ENCODE measurements around the gene MIDN. TPM values are rescaled to one million over a fixed set of nuclear protein-coding genes. Genes with fewer than 3 reads are reported as not detected.
A peak's percentile ranks its signal among the peaks of the same experiment; 100 is the strongest.

MIDN gene
- total and polyA plus RNA-seq, 4 experiments from 2014 or later: 0.75 to 34.0 (median 18.2) TPM

DNA sequence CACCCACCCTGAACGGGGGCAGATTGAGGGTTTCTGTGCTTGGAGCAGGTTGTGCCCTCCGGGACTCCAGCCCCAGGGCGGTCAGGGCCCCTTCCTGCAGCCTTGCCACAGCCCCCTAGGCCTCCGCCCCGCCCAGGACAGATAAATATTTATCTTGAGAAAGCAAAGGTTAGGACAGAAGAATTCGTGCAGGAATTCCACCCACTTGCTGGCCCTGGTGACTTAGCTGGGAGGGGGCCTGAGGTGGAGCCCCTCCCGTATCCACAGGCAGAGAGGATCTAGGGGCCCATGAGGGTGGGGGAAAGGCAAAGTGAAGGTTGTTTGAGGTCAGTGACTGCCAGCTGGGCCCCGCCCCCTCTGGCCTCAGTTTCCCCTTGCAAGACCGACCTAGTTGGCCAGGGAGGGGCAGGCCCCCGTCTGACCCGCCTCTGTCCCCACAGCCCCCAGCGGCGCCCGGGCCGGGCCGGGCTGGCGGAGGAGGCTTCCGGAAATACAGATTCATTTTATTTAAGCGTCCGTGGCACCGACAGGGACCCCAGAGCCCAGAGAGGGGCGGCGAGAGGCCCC is 5.2 kb downstream of the MIDN start:
- H3K9me3 ChIP-seq (ENCODE audit: control insufficient read depth in 1 of 2, low read length in 2 of 2): no peaks in the 10 kb centered on the region
- Mint-ChIP-seq H3K27ac (peak overlapping the region; percentile 66 to 98 (median 79)), H3K9me3 (peaks cover 0 to 11% (median 0%) of the 10 kb centered on the region in 8 donors), H3K27me3 (no peaks in the 10 kb centered on the region), H3K4me1 (peaks cover 11 to 45% (median 26%) of the 10 kb centered on the region in 4 donors), H3K36me3 (peaks cover 23 to 34% of the 10 kb centered on the region in 2 donors), H3K4me3 (peak overlapping the region; percentile 46 to 82 (median 60))
- POLR2A ChIA-PET (ENCODE audit: partially characterized antibody): interaction anchor here (0.6 to 10.8 kb wide), 16 partner anchors 8 to 344 kb away, joined by 3 to 397 read pairs (median 6); partner anchors contain the start of genes ARHGAP45, ATP5F1D, CIRBP and CNN2
- CTCF ChIA-PET (ENCODE audit: partially characterized antibody): interaction anchor here (1.0 to 1.9 kb wide), 6 partner anchors 8 to 15 kb away, joined by 3 to 10 read pairs (median 8); partner anchors contain the start of gene CIRBP
- H3K4me3 ChIP-seq (ENCODE audit: low read length in 2 of 2): peak overlapping the region in 1 of 2 donors; percentile 66
- H3K4me1 ChIP-seq (ENCODE audit: insufficient read depth, low read length): peaks cover 52% of the 10 kb centered on the region
- no peaks in the 10 kb centered on the region for H3K27me3 ChIP-seq (ENCODE audit: insufficient read depth, low read length)
- H3K27ac ChIP-seq (ENCODE audit: low read depth, low read length): peak overlapping the region; percentile 86
- intact Hi-C loops (cut with micrococcal nuclease): loop anchor here (5.0 kb wide), 1 partner anchor 154 kb away; the partner anchor contains the start of gene DAZAP1
- no peak for DNase-seq
- H3K36me3 ChIP-seq (ENCODE audit: insufficient read depth, low read length): peaks cover 29% of the 10 kb centered on the region

DNA sequence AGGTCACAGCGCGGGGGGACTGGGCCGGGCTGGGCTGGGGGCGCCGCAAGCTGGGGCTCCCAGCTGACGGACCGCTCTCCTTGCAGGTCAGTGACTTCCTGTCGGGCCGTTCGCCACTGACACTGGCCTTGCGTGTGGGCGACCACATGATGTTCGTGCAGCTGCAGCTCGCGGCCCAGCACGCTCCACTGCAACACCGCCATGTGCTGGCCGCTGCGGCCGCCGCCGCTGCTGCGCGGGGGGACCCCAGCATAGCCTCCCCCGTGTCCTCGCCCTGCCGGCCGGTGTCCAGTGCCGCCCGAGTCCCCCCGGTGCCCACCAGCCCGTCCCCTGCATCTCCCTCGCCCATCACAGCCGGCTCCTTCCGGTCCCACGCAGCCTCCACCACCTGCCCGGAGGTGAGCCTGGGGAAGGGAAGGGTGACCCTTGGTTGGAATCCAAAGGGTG is 5.7 kb downstream of the MIDN start:
- ChIA-PET CTCF (ENCODE audit: partially characterized antibody) (interaction anchor here (1.6 to 3.2 kb wide), 4 partner anchors 10 to 12 kb away, joined by 7 to 11 read pairs (median 9); no protein-coding TSS in a partner anchor), POLR2A (ENCODE audit: partially characterized antibody) (interaction anchor here (1.5 to 10.8 kb wide), 6 partner anchors 8 to 228 kb away, joined by 5 to 397 read pairs (median 18); partner anchors contain the start of genes ARHGAP45, CIRBP and CNN2)
- DNase-seq: no peak
- Mint-ChIP-seq H3K36me3 (peaks cover 23 to 38% of the 10 kb centered on the region in 2 donors), H3K9me3 (peaks cover 0 to 11% (median 0%) of the 10 kb centered on the region in 8 donors), H3K27ac (peak overlapping the region in 3 of 7 donors; percentile 59 to 80 (median 75)), H3K27me3 (no peaks in the 10 kb centered on the region), H3K4me3 (peak overlapping the region in 3 of 8 donors; percentile 31 to 61 (median 51)), H3K4me1 (peaks cover 16 to 50% (median 30%) of the 10 kb centered on the region in 4 donors)
- no peak overlapping the region for H3K4me3 ChIP-seq (ENCODE audit: low read length in 2 of 2)
- intact Hi-C loops (cut with micrococcal nuclease): loop anchor here (5.0 kb wide), 1 partner anchor 153 kb away; the partner anchor contains the start of gene DAZAP1
- H3K4me1 ChIP-seq (ENCODE audit: insufficient read depth, low read length): peaks cover 57% of the 10 kb centered on the region
- H3K36me3 ChIP-seq (ENCODE audit: insufficient read depth, low read length): peaks cover 29% of the 10 kb centered on the region
- no peaks in the 10 kb centered on the region for H3K27me3 ChIP-seq (ENCODE audit: insufficient read depth, low read length)
- H3K9me3 ChIP-seq (ENCODE audit: control insufficient read depth in 1 of 2, low read length in 2 of 2): no peaks in the 10 kb centered on the region
- peak overlapping the region; percentile 86 for H3K27ac ChIP-seq (ENCODE audit: low read depth, low read length)

DNA sequence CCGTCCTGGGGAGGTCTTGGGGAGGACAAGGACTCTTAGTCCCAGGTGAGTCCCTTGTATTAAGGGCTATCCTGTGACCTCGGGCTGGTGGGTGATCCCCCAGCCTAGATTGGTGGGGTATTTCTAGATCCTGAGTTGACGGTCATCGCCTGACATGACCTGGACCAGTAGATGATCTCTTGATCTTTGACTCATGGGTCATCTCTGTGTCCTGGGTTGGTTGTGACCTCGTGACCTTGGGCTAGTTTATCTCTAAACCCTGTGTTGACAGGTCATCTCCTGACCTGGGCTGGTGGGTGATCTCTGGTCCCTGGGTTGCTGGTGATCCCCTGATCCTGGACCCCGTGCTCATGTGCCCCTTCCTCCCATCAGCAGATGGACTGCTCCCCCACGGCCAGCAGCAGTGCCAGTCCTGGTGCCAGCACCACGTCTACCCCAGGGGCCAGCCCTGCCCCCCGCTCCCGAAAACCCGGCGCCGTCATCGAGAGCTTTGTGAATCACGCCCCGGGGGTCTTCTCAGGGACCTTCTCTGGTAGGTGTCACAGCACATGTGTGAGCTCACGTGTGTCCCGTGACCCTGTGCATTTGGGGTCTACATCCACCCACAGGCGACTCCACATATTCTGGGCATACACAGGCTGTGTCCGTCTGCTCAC is 6.3 kb downstream of the MIDN start:
- no peak for DNase-seq
- H3K27ac Mint-ChIP-seq: peak overlapping the region; percentile 13 to 80 (median 52)
- peaks cover 0 to 10% (median 0%) of the 10 kb centered on the region in 8 donors for H3K9me3 Mint-ChIP-seq
- H3K4me3 Mint-ChIP-seq: peak overlapping the region; percentile 21 to 67 (median 40)
- Histone ChIP-seq H3K4me1 (ENCODE audit: insufficient read depth, low read length) (peaks cover 62% of the 10 kb centered on the region), H3K4me3 (ENCODE audit: low read length in 2 of 2) (no peak overlapping the region), H3K27me3 (ENCODE audit: insufficient read depth, low read length) (no peaks in the 10 kb centered on the region), H3K27ac (ENCODE audit: low read depth, low read length) (peak overlapping the region; percentile 3), H3K36me3 (ENCODE audit: insufficient read depth, low read length) (peaks cover 29% of the 10 kb centered on the region), H3K9me3 (ENCODE audit: control insufficient read depth in 1 of 2, low read length in 2 of 2) (no peaks in the 10 kb centered on the region)
- intact Hi-C loops (cut with micrococcal nuclease): loop anchor here (5.0 kb wide), 1 partner anchor 153 kb away; the partner anchor contains the start of gene DAZAP1
- CTCF ChIA-PET (ENCODE audit: partially characterized antibody): interaction anchor here (1.9 to 3.2 kb wide), 2 partner anchors 10 to 12 kb away, joined by 7 to 11 read pairs; no protein-coding TSS in a partner anchor
- POLR2A ChIA-PET (ENCODE audit: partially characterized antibody): interaction anchor here (0.8 to 10.8 kb wide), 4 partner anchors 12 to 159 kb away, joined by 3 to 397 read pairs (median 22); partner anchors contain the start of genes CIRBP, FAM174C and POLR2E
- peaks cover 22 to 39% of the 10 kb centered on the region in 2 donors for H3K36me3 Mint-ChIP-seq
- H3K4me1 Mint-ChIP-seq: peaks cover 18 to 56% (median 34%) of the 10 kb centered on the region in 4 donors
- no peaks in the 10 kb centered on the region for H3K27me3 Mint-ChIP-seq

DNA sequence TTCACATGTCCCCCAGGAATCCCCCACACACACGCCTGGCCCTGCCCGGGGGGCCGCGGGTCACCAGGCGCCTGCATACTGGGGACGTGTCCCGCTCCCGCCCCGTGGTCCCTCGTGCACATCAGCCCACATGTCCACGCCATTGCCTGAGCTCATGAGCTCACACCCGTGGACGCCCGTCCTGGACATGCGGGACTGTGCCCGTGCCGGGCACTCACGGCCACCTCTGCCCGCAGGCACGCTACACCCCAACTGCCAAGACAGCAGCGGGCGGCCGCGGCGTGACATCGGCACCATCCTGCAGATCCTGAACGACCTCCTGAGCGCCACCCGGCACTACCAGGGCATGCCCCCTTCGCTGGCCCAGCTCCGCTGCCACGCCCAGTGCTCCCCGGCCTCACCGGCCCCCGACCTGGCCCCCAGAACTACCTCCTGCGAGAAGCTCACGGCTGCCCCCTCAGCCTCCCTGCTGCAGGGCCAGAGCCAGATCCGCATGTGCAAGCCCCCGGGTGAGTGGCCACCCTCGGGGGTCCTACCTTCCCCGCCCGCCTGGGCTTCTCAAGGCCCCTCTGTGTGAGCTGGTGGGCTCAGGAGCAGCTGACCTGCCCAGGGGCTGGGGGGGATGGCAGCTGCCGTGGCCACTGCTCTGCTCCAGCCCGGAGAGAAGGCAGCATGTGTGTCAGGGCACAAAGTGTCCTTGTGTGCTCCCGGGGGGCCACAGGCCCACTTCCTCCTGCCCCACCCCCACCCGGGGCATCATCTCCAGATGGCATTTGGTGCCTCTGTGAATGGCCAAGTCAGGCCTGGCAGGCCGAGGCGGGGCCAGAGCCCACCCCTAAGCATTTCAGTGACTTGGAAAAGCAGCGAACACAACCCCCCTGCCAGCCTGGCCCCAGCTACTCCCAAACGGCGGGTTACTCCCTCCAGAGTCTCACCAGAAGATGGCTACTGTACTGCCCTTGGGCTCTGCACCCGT is 7.1 kb downstream of the MIDN start:
- no peaks in the 10 kb centered on the region for H3K27me3 Mint-ChIP-seq
- ChIA-PET CTCF (ENCODE audit: partially characterized antibody) (interaction anchor here (1.9 to 3.2 kb wide), 3 partner anchors 11 kb away, joined by 7 to 11 read pairs (median 8); no protein-coding TSS in a partner anchor), POLR2A (ENCODE audit: partially characterized antibody) (interaction anchor here (0.8 to 10.8 kb wide), 5 partner anchors 11 to 160 kb away, joined by 3 to 397 read pairs (median 5); partner anchors contain the start of genes CIRBP, FAM174C and POLR2E)
- peak overlapping the region in 5 of 7 donors; percentile 15 to 80 (median 52) for H3K27ac Mint-ChIP-seq
- H3K36me3 Mint-ChIP-seq: peaks cover 19 to 42% of the 10 kb centered on the region in 2 donors
- H3K4me3 Mint-ChIP-seq: peak overlapping the region in 2 of 8 donors; percentile 44 to 61
- H3K36me3 ChIP-seq (ENCODE audit: insufficient read depth, low read length): peaks cover 29% of the 10 kb centered on the region
- peaks cover 70% of the 10 kb centered on the region for H3K4me1 ChIP-seq (ENCODE audit: insufficient read depth, low read length)
- H3K27ac ChIP-seq (ENCODE audit: low read depth, low read length): peak overlapping the region; percentile 3
- no peak overlapping the region for H3K4me3 ChIP-seq (ENCODE audit: low read length in 2 of 2)
- H3K27me3 ChIP-seq (ENCODE audit: insufficient read depth, low read length): no peaks in the 10 kb centered on the region
- H3K4me1 Mint-ChIP-seq: peaks cover 22 to 60% (median 39%) of the 10 kb centered on the region in 4 donors
- intact Hi-C loops (cut with micrococcal nuclease): no loop called here
- no peak for DNase-seq
- H3K9me3 Mint-ChIP-seq: peaks cover 0 to 9% (median 0%) of the 10 kb centered on the region in 8 donors
- no peaks in the 10 kb centered on the region for H3K9me3 ChIP-seq (ENCODE audit: control insufficient read depth in 1 of 2, low read length in 2 of 2)

- peaks cover 0 to 5% (median 0%) of the 10 kb centered on the region in 8 donors for H3K9me3 Mint-ChIP-seq
- intact Hi-C loops (cut with micrococcal nuclease): no loop called here
- peaks cover 17 to 34% of the 10 kb centered on the region in 2 donors for H3K36me3 Mint-ChIP-seq
- Histone ChIP-seq H3K9me3 (ENCODE audit: control insufficient read depth in 1 of 2, low read length in 2 of 2) (no peaks in the 10 kb centered on the region), H3K4me3 (ENCODE audit: low read length in 2 of 2) (no peak overlapping the region), H3K27me3 (ENCODE audit: insufficient read depth, low read length) (no peaks in the 10 kb centered on the region), H3K27ac (ENCODE audit: low read depth, low read length) (no peak overlapping the region), H3K36me3 (ENCODE audit: insufficient read depth, low read length) (peaks cover 29% of the 10 kb centered on the region), H3K4me1 (ENCODE audit: insufficient read depth, low read length) (peaks cover 80% of the 10 kb centered on the region)
- peak overlapping the region in 6 of 7 donors; percentile 46 to 99 (median 92) for H3K27ac Mint-ChIP-seq
- H3K27me3 Mint-ChIP-seq: peaks cover 0 to 2% of the 10 kb centered on the region in 2 donors
- peaks cover 28 to 66% (median 45%) of the 10 kb centered on the region in 4 donors for H3K4me1 Mint-ChIP-seq
- peak overlapping the region in 6 of 8 donors; percentile 21 to 93 (median 46) for H3K4me3 Mint-ChIP-seq
- no peak for DNase-seq
- ChIA-PET CTCF (ENCODE audit: partially characterized antibody) (interaction anchor here (2.5 to 3.2 kb wide), 2 partner anchors 9 to 12 kb away, joined by 8 to 11 read pairs; no protein-coding TSS in a partner anchor), POLR2A (ENCODE audit: partially characterized antibody) (interaction anchor here (0.7 to 10.8 kb wide), 4 partner anchors 10 to 169 kb away, joined by 3 to 397 read pairs (median 40); partner anchors contain the start of genes CIRBP and FAM174C)
These were observed 8.5 kb downstream of the MIDN start for GRCh38 chr19:1256646-1257474.
